ENCODE measurements around the gene CTSD. TPM values are rescaled to one million over a fixed set of nuclear protein-coding genes. Genes with fewer than 3 reads are reported as not detected.

Gene CTSD
- total and polyA plus RNA-seq, 4 donors: 310 to 814 (median 553) TPM

GRCh38 chr11:1765871-1766718, 2.4 kb upstream of the CTSD start:
- H3K27ac ChIP-seq (ENCODE audit: low read depth in 1 of 2, low read length in 2 of 2): no peak overlapping the region
- TF ChIP-seq HNF4A (conservative IDR thresholded peaks at IDR 0.05) (no peak), YY1 (IDR thresholded peaks at IDR 0.05) (no peak), EGR1 (IDR thresholded peaks at IDR 0.05; ENCODE audit: low read depth in 2 of 2) (no peak), CTCF (IDR thresholded peaks at IDR 0.05; ENCODE audit: low read depth, low read length, missing input control) (no peak), JUND (IDR thresholded peaks at IDR 0.05) (no peak), FOXA1 (IDR thresholded peaks at IDR 0.05) (no peak), TAF1 (conservative IDR thresholded peaks at IDR 0.05) (no peak)
- TF ChIP-seq, protein P1, sequence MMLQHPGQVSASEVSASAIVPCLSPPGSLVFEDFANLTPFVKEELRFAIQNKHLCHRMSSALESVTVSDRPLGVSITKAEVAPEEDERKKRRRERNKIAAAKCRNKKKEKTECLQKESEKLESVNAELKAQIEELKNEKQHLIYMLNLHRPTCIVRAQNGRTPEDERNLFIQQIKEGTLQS (IDR thresholded peaks at IDR 0.05): no peak
- TF ChIP-seq, protein P2, sequence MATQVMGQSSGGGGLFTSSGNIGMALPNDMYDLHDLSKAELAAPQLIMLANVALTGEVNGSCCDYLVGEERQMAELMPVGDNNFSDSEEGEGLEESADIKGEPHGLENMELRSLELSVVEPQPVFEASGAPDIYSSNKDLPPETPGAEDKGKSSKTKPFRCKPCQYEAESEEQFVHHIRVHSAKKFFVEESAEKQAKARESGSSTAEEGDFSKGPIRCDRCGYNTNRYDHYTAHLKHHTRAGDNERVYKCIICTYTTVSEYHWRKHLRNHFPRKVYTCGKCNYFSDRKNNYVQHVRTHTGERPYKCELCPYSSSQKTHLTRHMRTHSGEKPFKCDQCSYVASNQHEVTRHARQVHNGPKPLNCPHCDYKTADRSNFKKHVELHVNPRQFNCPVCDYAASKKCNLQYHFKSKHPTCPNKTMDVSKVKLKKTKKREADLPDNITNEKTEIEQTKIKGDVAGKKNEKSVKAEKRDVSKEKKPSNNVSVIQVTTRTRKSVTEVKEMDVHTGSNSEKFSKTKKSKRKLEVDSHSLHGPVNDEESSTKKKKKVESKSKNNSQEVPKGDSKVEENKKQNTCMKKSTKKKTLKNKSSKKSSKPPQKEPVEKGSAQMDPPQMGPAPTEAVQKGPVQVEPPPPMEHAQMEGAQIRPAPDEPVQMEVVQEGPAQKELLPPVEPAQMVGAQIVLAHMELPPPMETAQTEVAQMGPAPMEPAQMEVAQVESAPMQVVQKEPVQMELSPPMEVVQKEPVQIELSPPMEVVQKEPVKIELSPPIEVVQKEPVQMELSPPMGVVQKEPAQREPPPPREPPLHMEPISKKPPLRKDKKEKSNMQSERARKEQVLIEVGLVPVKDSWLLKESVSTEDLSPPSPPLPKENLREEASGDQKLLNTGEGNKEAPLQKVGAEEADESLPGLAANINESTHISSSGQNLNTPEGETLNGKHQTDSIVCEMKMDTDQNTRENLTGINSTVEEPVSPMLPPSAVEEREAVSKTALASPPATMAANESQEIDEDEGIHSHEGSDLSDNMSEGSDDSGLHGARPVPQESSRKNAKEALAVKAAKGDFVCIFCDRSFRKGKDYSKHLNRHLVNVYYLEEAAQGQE (IDR thresholded peaks at IDR 0.05): no peak
- TF ChIP-seq, protein P3, sequence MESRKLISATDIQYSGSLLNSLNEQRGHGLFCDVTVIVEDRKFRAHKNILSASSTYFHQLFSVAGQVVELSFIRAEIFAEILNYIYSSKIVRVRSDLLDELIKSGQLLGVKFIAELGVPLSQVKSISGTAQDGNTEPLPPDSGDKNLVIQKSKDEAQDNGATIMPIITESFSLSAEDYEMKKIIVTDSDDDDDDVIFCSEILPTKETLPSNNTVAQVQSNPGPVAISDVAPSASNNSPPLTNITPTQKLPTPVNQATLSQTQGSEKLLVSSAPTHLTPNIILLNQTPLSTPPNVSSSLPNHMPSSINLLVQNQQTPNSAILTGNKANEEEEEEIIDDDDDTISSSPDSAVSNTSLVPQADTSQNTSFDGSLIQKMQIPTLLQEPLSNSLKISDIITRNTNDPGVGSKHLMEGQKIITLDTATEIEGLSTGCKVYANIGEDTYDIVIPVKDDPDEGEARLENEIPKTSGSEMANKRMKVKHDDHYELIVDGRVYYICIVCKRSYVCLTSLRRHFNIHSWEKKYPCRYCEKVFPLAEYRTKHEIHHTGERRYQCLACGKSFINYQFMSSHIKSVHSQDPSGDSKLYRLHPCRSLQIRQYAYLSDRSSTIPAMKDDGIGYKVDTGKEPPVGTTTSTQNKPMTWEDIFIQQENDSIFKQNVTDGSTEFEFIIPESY (IDR thresholded peaks at IDR 0.05): no peak
- WGBS: 91% methylated on average over 28 of the region's 28 CpGs
- no peak for DNase-seq (ENCODE audit: low spot score)
- H3K9me3 ChIP-seq (ENCODE audit: control insufficient read depth in 4 of 4, low read length in 3 of 4): no peaks in the 10 kb centered on the region
- H3K27me3 ChIP-seq (ENCODE audit: control insufficient read depth in 4 of 4, insufficient read depth in 4 of 4, low read length in 3 of 4): no peaks in the 10 kb centered on the region
- peaks cover 11 to 30% (median 24%) of the 10 kb centered on the region in 4 donors for H3K4me1 ChIP-seq (ENCODE audit: control insufficient read depth in 4 of 4, insufficient read depth in 4 of 4, low read length in 3 of 4)
- H3K9ac ChIP-seq (ENCODE audit: low read depth in 1 of 2, low read length in 2 of 2): no peak overlapping the region
- H3K4me3 ChIP-seq (ENCODE audit: low read depth in 1 of 3, low read length in 3 of 3): no peak overlapping the region
- peaks cover 0 to 2% (median 0%) of the 10 kb centered on the region in 4 donors for H3K36me3 ChIP-seq (ENCODE audit: control insufficient read depth in 4 of 4, insufficient read depth in 3 of 4, low read depth in 1 of 4, low read length in 3 of 4)

DNA sequence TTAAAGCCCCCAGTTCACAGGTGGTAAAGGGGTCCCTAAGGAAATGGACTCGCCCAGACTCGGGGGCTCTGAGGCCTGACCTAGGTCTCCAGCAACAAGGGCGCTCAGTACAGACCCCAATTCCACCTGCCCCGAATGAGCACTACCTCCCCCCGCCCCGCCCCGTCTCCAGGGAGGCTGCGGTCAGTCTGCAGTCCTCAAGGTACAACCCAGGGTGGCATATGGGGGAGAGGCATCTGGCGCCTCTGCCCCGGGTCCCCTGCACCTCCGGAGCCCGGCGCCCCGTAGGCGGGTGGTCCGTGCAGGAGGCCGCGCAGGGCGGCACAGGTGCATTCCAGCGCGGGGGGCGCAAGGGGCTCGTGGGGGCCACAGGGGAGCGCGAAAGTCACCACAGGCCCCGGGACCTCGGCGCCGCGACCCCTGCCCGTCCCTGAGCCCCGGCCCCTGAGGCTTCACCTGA, 361 bp downstream of the CTSD start:
- H3K27ac ChIP-seq (ENCODE audit: low read depth in 1 of 2, low read length in 2 of 2): peak overlapping the region; percentile 86 to 92
- peak overlapping the region; percentile 75 to 91 for H3K9ac ChIP-seq (ENCODE audit: low read depth in 1 of 2, low read length in 2 of 2)
- no peaks in the 10 kb centered on the region for H3K27me3 ChIP-seq (ENCODE audit: control insufficient read depth in 4 of 4, insufficient read depth in 4 of 4, low read length in 3 of 4)
- no peaks in the 10 kb centered on the region for H3K9me3 ChIP-seq (ENCODE audit: control insufficient read depth in 4 of 4, low read length in 3 of 4)
- H3K4me3 ChIP-seq (ENCODE audit: low read depth in 1 of 3, low read length in 3 of 3): peak overlapping the region; percentile 83 to 95 (median 84)
- H3K4me1 ChIP-seq (ENCODE audit: control insufficient read depth in 4 of 4, insufficient read depth in 4 of 4, low read length in 3 of 4): peaks cover 25 to 55% (median 37%) of the 10 kb centered on the region in 4 donors
- 1% methylated on average over 32 of the region's 32 CpGs for WGBS
- H3K36me3 ChIP-seq (ENCODE audit: control insufficient read depth in 4 of 4, insufficient read depth in 3 of 4, low read depth in 1 of 4, low read length in 3 of 4): peaks cover 0 to 12% (median 1%) of the 10 kb centered on the region in 4 donors
- DNase-seq (ENCODE audit: low spot score): no peak
- no peak for TF ChIP-seq HNF4A (conservative IDR thresholded peaks at IDR 0.05)
- no peak for TF ChIP-seq CTCF (IDR thresholded peaks at IDR 0.05; ENCODE audit: low read depth, low read length, missing input control)
- no peak for TF ChIP-seq YY1 (IDR thresholded peaks at IDR 0.05)
- TF ChIP-seq, protein P3 (IDR thresholded peaks at IDR 0.05): no peak
- TF ChIP-seq FOXA2 (IDR thresholded peaks at IDR 0.05): no peak
- TF ChIP-seq, protein P2 (IDR thresholded peaks at IDR 0.05): no peak
- TF ChIP-seq, protein P4, sequence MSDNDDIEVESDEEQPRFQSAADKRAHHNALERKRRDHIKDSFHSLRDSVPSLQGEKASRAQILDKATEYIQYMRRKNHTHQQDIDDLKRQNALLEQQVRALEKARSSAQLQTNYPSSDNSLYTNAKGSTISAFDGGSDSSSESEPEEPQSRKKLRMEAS (IDR thresholded peaks at IDR 0.05): no peak

Data from liver (tissue), 9 donors.